Measurements from ENCODE around the gene ATP2A3.
"Not testable (repeated sequence)": the region's sequence is repeated elsewhere in the genome, so short reads cannot be mapped to it uniquely, and the experiment has no call there.

The ATP2A3 gene

DNA sequence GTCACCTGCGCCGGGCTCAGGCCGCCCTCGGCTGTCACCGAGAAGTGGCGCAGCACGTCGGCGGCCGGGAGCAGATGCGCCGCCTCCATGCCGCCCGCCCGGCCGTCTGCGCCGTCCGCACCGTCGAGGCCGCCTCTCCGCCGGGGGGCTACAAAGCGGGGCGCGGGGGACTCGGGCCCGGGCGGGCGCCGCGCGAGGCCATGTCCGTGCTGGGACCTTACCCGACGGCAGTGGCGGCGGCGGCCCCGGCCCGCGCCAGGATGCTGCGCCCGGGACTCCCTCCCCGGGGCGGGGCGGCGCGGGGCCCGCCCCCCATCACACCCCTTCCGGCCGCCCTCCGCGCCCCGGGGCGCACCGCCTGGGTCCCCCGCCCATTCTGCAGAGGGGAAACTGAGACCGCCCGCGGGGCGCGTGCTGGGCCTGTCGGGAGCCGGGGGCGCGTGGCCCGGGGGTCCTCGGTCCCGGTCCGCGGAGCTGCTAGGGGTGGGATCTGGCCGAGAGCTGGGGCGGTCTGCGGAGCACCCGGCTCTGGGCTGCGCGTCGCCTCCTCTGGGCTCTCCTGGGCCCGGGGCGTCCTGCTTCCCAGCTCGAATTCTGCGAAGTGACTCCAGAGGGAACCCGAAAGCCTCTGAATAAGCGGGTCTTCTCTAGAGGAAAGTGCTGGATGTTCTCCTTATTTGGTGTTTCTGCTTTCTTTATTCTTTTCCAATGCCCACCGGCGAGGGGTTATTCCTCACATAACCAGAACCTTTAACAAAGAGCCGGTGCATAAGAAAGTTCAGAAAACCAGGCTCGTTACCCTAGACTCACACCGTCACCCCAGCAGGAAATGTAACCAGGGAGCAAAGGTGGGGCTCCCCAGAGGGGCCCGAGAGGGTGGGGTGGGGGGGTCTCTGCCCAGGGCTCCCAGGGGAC is at the start of gene ATP2A3:
TSS of gene ATP2A3 (minus strand) at position 235 of the 915 bp plus-strand sequence. CDS start at position 89, 146 bp downstream.
- DNase-seq: no peak

- DNase-seq: no peak
Measured at GRCh38 chr17:4010754-4011153, 46.5 kb upstream of the ATP2A3 start.

- DNase-seq: no peak
Measured at GRCh38 chr17:4009186-4009785, 45.0 kb upstream of the ATP2A3 start.

- no peak for DNase-seq
Measured at GRCh38 chr17:4008441-4009185, 44.4 kb upstream of the ATP2A3 start.

DNA sequence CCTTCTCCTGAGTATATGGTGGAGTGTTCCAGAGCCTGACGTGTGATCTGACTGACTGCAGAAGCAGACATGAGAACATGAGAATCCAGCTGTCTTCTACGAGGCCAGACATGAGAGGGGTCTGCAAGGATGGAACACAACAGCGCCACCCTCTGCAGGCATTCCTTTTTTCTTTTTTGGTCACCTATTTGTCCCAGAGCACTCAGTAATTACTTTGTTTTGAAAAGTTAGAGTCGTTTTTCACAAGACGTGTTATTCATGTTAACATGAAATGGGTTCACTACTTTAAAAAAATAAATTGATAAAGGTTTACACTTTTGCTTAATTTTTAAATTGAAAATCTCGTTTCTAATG is 43.8 kb upstream of the ATP2A3 start:
- DNase-seq: no peak

DNA sequence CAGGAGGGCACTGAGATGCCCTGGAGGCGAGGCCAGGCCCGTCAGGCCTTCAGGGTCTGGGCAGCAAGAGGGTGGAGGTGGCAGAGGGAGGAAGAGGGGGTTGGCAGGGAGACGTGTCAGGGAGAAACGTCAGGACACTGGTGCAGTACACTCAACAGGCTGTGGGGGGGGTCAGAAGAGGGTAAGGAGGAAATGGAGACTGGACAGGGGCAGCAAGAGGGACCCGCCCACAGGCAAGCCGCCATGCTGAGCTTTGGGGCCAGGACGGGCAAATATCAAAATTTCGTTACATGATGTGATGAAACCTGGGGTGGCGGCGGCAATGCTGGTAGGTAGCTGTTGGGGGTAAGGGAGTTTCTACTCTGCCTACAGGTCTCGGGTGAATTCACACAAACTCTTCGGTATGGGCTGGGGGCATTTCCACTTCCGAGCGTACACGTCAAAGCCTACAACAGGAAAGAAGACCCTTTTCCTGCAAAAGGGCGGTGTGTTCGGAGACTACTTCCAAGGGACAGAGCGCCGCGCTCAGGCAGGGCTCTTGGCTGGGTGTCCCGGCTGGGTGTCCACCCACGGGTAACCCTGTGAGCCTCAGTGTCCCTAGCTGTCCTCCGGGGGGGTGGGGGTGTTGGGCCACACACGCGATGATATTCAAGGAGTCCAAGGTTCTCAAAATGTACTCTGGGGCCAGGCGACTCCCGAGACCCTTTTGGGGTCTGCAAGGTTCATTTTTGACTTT is 43.3 kb upstream of the ATP2A3 start:
- DNase-seq: no peak

DNA sequence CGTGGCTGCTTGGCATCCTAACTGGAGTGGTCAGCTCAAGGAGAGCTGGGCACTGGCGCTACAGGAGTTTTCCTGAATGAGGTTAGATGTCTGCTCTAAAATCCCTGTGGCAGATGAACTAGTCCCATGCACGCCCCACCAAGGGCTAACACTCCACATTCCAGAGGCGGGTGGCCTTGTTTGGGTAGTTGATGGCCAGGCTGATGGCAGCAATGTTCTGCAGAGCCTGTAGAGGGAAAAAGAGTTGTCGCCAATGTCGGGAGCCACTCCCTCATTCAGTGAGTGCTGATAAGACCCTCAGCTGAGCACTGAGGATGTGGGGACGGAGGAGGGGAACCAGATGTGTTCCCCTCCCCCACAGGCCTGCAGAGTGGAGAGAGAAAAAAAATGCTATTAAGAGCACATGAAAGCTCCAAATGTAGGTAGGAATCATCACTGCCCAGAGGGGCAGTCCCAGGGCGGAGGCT is 42.5 kb upstream of the ATP2A3 start:
- no peak for DNase-seq

DNA sequence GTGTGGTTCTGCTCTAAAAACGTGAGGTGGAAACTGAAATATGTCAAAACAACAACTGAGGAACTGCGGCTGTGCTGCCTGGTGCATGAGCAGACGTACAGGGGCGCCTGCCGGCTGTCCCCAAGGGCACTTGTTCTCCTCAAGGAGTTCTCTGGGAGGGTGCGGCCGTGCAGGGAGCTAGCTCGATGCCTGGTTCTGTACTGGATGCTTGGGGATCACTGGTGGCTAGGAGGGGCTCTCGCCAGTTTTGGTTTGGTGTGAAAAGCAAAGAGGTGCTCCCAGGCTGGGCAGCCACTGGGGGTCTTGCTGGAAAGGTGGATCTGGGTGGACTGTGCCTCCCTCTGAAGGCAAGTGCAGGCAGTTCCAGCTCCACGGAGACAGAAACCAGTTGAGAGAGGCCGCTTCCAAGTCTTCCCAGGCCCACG is 41.9 kb upstream of the ATP2A3 start:
- no peak for DNase-seq

GRCh38 chr17:4005296-4006164 is 41.3 kb upstream of the ATP2A3 start:
- no peak for DNase-seq

DNA sequence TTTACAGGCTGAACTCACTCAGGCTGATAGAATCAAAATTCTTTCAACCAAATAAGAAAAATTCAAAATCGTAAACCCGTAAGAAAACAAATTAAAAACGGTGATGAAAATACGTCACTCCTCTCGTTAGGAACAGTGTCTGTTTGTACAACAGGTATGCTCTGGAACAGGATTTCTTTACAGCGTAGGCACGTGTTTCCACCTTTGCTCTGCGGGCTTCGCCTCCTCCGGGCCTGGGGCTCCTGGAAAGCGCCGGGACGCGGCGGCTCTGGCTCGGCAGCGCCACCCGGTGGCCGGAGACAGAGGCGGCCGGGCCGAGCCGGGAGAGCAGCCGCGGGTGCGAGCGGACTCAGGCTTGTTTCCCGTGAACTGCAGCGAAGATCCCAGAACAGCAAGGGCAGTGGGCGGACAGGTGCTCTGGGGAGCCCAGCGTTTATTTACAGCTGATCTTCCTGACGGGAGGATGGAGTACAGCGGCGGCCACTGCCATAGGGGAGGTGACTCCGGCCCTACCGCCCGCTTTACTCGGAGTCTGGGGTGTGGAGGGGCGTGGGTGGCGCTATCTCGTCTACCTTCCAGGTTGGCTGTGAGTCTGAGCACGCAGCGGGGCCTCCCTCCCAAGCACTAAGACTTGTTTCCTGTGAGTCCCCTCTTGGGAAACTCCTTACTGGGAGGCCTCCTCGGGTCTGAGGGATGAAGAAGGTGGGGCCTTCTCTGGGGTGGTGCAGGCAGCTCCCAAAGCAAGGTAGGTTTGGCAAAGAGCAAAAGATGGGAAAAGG is 40.5 kb upstream of the ATP2A3 start:
- DNase-seq: peak; percentile 1 to 12

DNA sequence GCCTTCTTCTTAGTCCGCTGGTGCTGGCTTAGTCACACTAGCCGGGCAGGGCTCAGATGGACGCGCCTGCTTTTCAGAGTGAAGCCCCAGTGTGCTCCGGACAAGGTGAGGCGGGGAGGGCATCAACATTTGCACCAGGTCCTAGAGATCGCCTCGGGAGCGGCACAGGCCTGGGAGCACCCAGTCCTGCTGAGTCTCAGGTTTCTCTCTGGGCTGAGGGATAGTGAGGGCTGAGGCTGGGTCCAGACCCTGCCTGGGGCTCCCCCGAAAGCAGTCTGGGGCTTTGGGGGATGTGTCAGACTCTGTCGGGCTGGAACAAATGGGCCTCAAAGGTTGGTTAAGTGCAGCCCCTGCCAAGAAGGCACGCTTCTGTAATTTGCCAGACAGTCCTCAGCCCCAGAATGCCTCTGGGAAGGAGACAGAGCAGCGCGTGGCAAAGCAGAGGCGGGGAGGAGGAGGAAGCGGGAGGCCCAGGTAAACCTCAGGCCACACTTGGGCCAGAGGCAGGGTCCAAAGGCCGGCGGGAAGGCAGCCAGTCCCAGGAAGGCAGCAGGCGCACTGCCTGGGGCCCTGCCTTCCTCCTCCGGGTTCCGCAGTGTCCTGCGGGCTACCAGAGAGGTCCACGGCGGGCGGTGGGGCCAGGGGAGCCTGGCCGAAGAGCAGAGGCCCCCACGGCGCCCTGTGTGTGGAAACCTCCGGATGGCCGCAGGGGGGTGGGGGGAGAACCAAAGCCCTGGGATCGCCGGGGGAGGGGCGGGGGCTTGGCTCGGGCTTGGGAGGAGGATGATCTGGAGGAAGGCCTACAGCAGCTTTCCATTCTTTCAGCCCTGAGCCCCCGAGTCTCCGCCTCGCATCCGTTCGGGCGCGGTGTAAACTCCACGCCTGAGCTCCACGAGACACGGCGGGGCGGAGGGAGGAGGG is 39.5 kb upstream of the ATP2A3 start:
- DNase-seq: no peak

DNA sequence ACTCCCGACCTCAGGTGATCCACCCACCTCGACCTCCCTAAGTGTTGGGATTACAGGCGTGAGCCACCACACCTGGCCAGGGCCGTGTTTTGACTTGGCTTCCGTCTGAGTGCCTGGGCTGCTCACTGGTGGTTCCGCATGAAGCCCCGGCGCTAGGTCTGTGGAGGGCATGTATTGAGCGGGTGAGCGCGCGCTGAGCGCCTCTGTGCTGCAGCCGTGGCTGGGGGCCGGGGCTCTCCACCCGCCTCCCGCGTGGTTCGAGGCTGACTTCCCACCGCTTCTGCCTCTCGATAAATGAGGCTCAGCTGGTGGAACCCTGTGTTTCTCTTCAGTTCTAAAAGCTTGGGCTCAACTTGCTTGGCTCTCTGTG is 38.9 kb upstream of the ATP2A3 start:
- no peak for DNase-seq

GRCh38 chr17:4001048-4001590 is 36.9 kb upstream of the ATP2A3 start:
- no peak for DNase-seq

DNA sequence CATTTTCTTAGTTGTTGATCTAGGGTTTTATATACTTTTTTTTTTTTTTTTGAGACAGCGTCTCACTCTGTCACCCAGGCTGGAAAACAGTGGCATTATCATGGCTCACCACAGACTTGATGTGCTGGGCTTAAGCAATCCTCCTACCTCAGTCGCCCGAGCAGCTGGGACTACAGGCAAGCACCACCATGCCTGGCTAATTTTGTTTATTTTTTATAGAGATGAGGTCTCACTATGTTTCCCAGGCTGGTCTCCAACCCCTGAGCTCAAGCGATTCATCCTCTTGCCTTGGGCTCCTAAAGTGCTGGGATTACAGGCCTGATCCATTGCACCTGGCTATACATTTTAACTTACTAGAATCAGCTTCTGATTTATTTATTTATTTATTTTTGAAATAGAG is 34.2 kb upstream of the ATP2A3 start:
- no peak for DNase-seq

- no peak for DNase-seq
Measured at GRCh38 chr17:3995067-3995466, 30.8 kb upstream of the ATP2A3 start.

DNA sequence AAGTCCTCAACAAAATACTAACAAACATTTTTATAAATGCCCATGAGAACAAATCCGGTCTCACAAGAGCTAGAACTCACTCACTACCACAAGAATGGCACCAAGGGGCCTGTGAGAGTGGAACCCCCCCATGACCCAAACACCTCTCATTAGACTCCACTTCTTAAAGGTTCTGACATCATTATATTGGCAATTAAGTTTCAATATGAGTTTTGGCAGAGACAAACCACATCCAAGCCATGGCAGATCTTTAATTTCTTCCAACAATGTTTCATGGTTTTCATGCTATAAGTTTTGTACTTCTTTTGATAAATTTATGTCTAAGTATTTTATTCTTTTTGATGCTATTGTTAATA is 30.0 kb upstream of the ATP2A3 start:
- DNase-seq: no peak

- no peak for DNase-seq
Measured at GRCh38 chr17:3993493-3994220, 29.4 kb upstream of the ATP2A3 start.

DNA sequence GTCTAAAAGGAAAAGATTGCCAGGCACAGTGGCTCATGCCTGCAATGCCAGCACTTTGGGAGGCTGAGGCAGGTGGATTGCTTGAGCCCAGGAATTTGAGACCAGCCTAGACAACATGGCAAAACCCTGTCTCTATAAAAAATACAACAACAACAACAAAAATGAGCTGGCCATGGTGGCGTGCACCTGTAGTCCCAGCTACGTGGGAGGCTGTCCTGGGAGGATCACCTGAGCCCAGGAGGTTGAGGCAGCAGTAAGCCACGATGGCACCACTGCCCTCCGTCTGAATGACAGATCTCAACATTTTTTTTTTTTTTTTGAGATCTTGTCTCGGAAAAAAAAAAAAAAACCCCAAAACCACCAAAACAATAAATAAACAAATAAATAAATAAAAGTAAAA is 28.1 kb upstream of the ATP2A3 start:
- no peak for DNase-seq

- DNase-seq: not testable (repeated sequence)
Measured at GRCh38 chr17:3991699-3992098, 27.5 kb upstream of the ATP2A3 start.
